Activated CD4-positive, CD25-positive, alpha-beta regulatory T cell (primary cell): ENCODE results near the gene RASL10A.

Experiments used
- DNase-seq, 4 experiments: peaks; one replicate each; lab custom pipeline; 2025; lab: John Stamatoyannopoulos, UW

Gene RASL10A

GRCh38 chr22:29338398-29338797 is 22.9 kb upstream of the RASL10A start:
- DNase-seq: no peak

- DNase-seq: no peak
Observed at GRCh38 chr22:29337631-29338284, 22.3 kb upstream of the RASL10A start.

GRCh38 chr22:29336751-29337490 is 21.4 kb upstream of the RASL10A start:
- DNase-seq: no peak

DNA sequence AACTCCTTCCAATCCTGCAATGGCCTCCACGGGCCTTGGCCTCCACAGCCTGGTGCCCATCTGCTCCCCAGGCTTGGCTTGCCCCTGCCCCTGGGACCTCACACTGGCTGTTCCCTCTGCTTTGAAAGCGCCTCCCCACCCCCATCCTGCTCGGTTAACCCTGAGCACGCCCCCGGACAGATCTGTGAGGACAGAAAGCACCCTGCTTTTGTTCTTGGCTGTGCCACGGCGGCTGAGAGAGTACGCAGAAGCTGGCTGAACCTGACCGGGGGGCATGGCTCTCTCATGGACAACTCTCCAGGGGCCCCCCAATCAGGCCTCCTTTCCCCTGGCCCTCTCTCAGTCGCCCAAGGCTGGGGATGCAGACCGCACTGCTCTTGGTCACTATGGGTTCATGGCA is 20.2 kb upstream of the RASL10A start:
- DNase-seq: no peak

GRCh38 chr22:29334696-29335344 is 19.3 kb upstream of the RASL10A start:
- DNase-seq: no peak

- no peak for DNase-seq
Observed at GRCh38 chr22:29334148-29334547, 18.7 kb upstream of the RASL10A start.

GRCh38 chr22:29332886-29333496 is 17.5 kb upstream of the RASL10A start:
- no peak for DNase-seq

DNA sequence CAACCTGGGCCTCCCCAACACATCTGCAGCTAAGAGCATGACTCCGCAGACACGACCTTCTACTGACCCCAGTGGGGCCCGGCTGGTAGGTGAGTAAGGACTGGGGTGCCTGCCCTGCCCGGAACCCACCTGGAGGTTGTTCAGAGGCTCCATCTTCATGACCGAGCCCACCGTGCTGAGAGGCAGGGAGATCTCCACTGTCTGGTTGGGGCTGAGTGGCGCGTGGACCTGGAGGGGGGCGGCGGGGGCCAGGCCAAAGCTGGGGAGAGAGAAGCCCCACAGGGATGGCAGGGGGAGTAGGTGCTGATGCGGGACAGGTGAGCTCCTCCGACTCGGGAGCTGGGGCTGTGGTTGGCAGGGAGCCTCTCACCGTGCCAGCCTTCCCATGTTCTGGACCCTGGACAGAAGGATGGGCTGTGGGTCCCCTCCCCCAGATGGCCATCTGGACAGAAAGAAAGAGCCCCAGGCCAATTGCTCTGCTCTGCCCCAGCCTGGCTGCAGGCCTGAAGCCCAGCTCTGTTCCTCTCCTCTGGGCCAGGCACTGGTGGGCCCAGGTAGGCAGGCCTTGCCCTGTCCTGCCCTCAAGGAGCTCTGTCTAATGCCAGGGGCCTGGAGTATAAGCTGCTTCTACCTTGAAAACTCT is 16.3 kb upstream of the RASL10A start:
- no peak for DNase-seq

- DNase-seq: no peak
Observed at GRCh38 chr22:29331213-29331612, 15.7 kb upstream of the RASL10A start.

GRCh38 chr22:29330753-29331152 is 15.3 kb upstream of the RASL10A start:
- DNase-seq: no peak

- no peak for DNase-seq
Observed at GRCh38 chr22:29330291-29330690, 14.8 kb upstream of the RASL10A start.

GRCh38 chr22:29329581-29329980 is 14.1 kb upstream of the RASL10A start:
- no peak for DNase-seq

- no peak for DNase-seq
Observed at GRCh38 chr22:29328566-29329500, 13.3 kb upstream of the RASL10A start.

DNA sequence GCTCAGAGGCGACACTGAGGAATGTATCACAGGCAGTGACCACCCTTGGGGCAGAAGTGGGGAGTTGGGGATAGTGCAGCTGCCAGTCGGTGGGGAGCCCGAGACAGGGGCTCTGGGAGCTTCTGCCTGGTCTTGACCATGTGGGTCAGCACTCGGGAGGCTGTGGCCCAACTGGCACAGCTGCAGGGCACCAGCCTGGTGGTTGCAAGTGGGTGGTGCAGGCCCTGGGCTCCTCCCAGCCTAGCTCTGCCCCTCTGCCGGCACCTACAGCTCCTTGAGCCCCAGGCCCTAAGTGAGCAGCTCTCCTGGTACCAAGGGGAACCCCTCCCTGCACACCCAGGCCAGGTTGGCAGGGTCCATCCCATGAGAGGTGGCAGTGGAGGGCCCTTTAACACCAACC is 12.6 kb upstream of the RASL10A start:
- no peak for DNase-seq

GRCh38 chr22:29327089-29327764 is 11.7 kb upstream of the RASL10A start:
- no peak for DNase-seq

GRCh38 chr22:29326481-29326880 is 11.0 kb upstream of the RASL10A start:
- no peak for DNase-seq

DNA sequence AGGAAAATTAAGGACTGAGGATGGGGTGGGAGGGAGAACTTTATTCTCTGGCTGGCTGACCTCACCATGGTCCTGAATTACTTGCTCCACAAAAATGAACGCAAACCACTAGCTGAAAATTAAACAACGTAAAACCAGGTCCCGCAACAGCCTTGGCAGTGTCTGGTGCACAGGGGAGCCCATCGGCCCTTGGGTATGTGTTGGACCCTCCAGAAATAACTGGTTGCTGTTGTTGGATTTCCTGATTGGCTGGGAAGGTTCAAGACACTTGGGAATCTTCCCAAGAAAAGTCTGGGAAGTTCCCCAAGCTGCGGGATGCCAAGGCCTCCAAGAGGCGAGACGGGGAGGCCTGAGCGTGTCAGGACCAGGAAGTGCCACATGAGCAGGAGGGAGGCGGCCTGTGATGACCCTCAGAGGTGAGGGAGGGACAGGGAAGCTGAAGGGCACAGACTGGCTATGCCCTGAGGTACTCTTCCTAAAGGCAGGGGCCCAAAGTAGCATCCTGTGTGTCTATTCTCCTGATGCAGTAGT is 10.4 kb upstream of the RASL10A start:
- no peak for DNase-seq

- no peak for DNase-seq
Observed at GRCh38 chr22:29325356-29325755, 9.9 kb upstream of the RASL10A start.

DNA sequence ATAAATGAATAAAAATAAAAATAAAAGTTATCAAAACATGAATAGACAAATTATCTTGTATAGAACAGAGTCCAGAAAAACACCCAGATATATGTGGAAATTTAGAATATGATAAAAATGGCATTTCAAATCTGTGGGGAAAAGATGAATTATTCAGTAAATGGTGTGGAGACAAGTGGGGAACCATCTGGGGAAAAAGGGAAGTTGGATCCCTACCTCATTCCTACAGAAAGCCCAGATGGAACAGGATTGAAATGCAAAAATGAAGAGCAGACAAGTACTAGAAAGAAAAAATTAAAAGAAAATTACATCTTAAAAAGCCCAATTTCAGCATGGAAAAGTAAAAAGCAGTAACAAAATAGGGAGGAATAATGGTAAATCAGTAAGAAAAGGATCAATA is 8.1 kb upstream of the RASL10A start:
- no peak for DNase-seq

DNA sequence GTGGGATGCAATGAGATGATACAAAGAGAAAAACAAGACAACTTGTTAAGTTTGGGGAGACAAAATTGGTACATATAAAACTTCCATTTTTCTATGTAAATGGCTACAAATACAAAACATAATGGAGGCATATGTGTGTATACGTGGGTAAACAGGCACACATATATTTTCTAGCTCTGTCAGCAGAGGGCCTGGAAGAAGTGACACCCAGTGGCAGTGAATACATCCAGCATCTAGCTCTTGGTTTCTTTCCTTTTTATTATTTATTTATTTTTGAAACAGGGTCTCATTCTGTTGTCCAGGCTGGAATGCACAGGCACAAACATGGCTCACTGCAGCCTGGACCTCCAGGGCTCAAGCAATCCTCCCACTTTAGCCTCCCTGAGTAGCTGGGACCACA is 5.0 kb upstream of the RASL10A start:
- DNase-seq: no peak
